ENCODE data around the gene RABGGTA.

The RABGGTA gene

DNA sequence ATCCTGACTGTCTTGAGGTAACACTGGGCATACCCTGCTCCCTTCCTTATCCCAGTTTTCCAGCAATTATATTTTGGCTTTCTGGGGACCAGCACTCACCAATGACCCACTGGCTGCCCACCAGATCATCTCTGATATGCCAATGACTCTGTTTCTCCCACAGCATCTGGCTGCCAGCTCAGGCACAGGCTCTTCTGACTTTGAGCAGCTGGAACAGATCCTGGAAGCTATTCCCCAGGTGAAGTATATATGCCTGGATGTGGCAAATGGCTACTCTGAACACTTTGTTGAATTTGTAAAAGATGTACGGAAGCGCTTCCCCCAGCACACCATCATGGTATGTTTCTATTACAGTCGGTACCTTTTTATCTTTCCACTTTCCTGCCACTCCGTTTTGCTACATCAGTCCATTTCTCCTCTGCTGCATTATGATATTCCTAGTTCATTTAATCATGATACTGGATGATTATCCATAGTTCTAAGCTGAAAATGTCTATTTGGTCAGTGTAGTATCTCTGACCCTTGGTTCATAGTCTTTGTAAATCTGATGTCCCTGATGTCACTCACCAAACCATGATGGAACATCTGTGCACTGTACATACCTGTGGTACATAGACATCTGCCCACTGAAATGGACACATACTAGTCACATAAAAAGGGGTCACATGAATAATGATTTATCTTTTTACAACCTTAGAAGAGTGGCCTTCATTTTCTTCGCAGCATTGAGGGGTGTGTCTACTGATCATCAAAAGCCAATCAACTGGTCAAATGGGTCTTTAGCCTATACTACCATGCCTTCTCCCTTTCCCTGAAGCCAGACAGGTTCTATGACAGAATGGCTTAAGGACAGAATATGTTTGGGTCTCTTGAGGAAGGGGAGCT, 35.4 kb downstream of the RABGGTA start:
- ChIA-PET CTCF (no interaction called here), POLR2A (interaction anchor here (1.2 to 9.3 kb wide), 2 partner anchors 23 to 62 kb away, joined by 3 to 139 read pairs; partner anchors contain the start of genes CHMP4A, DHRS1 and NOP9)
- TF ChIP-seq BHLHE40 (IDR thresholded peaks at IDR 0.05; ENCODE audit: borderline replicate concordance), result no peak
- TF ChIP-seq LEF1 (IDR thresholded peaks at IDR 0.05; ENCODE audit: borderline replicate concordance), result no peak
- TF ChIP-seq PKNOX1 (IDR thresholded peaks at IDR 0.05), result no peak
- no peak for TF ChIP-seq FOXK2 (IDR thresholded peaks at IDR 0.05)
- no peak for TF ChIP-seq NFRKB (IDR thresholded peaks at IDR 0.05)
- TF ChIP-seq HDGF (IDR thresholded peaks at IDR 0.05; ENCODE audit: borderline replicate concordance), result no peak
- no peak for TF ChIP-seq FOXA1 (IDR thresholded peaks at IDR 0.05)
- no peak for TF ChIP-seq TARDBP (IDR thresholded peaks at IDR 0.05)
- TF ChIP-seq ARNT (IDR thresholded peaks at IDR 0.05), result no peak
- no peak for TF ChIP-seq CTBP1 (IDR thresholded peaks at IDR 0.05; ENCODE audit: borderline replicate concordance)
- TF ChIP-seq FOXM1 (IDR thresholded peaks at IDR 0.05; ENCODE audit: borderline replicate concordance), result no peak
- no peak for TF ChIP-seq SP1 (IDR thresholded peaks at IDR 0.05)
- TF ChIP-seq SUZ12 (IDR thresholded peaks at IDR 0.05), result no peak
- no peak for DNase-seq (ENCODE audit: extremely low spot score)

DNA sequence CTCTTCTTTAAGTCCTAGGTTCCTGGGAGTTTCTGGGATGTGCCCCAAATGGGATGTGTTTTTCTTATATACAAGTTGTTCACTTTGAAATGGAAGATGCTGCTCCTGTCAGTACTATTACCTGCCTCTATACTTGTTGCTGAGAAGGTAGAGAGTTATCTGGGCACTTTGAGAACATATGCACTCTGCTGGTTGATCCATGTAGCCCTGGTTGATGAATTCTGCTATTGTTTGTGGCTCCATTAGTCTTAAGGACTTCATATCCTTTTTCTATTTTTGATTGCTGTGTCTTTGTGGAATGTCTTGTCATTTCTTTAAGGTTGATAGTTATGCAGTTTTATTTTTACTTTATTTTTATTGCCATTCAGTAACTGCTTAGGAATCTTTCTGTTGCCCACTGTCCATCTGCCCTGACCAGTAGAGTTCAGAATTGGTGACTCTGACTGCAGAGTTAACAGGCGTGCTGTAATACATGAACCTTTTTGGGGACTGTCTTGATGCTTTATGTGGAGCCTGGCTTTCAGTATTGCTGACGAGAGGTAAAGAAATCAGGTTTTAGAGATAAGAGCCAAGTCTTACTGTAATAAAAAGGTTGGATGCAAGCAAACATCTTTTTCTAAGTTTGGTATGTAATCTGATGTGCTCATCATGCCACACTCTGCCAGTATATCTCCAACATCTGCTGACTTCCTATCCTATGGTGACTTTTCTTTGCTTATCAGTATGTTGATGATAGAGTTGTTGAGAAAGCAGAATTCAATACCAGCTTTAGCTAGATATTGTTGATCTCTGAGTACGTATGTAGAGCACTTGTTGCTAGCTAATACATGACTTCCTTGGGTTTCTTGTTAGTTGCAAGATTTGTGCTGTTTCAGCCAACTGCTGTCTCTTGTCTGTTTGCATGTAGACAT, 37.0 kb downstream of the RABGGTA start:
- DNase-seq (ENCODE audit: extremely low spot score), result no peak
- ChIA-PET POLR2A (interaction anchor here (0.8 to 2.3 kb wide), 4 partner anchors 8 to 58 kb away, joined by 3 to 13 read pairs (median 4); partner anchors contain the start of genes CHMP4A and TINF2), CTCF (interaction anchor here (0.9 kb wide), 1 partner anchor 62 kb away, joined by 3 read pairs; no protein-coding TSS in a partner anchor)
- TF ChIP-seq LEF1 (IDR thresholded peaks at IDR 0.05; ENCODE audit: borderline replicate concordance) (no peak), PKNOX1 (IDR thresholded peaks at IDR 0.05) (no peak), L3MBTL2 (conservative IDR thresholded peaks at IDR 0.05) (no peak), SP1 (IDR thresholded peaks at IDR 0.05) (no peak), SUZ12 (IDR thresholded peaks at IDR 0.05) (no peak), FOXK2 (IDR thresholded peaks at IDR 0.05) (no peak)

GRCh38 chr14:24233538-24233866, 37.9 kb downstream of the RABGGTA start:
- ChIA-PET CTCF (no interaction called here), POLR2A (interaction anchor here (1.6 to 2.3 kb wide), 2 partner anchors 9 to 20 kb away, joined by 6 to 13 read pairs; partner anchors contain the start of genes CHMP4A and TINF2)
- no peak for TF ChIP-seq FOXK2 (IDR thresholded peaks at IDR 0.05)
- TF ChIP-seq SUZ12 (IDR thresholded peaks at IDR 0.05), result no peak
- peak; percentile 47 for TF ChIP-seq PKNOX1 (IDR thresholded peaks at IDR 0.05)
- DNase-seq (ENCODE audit: extremely low spot score), result no peak

- CTCF ChIA-PET, result interaction anchor here (0.6 kb wide), 1 partner anchor 14 kb away, joined by 3 read pairs; no protein-coding TSS in a partner anchor
- POLR2A ChIA-PET, result interaction anchor here (0.6 to 2.3 kb wide), 4 partner anchors 9 to 86 kb away, joined by 3 to 13 read pairs (median 4); partner anchors contain the start of genes CHMP4A, PSME2, RNF31 and TINF2
- no peak for DNase-seq (ENCODE audit: extremely low spot score)
- peak; percentile 15; the same call in 1 of the 2 replicates for TF ChIP-seq ELF4 (IDR thresholded peaks at IDR 0.05)
- no peak for TF ChIP-seq PKNOX1 (IDR thresholded peaks at IDR 0.05)
- TF ChIP-seq FOXA1 (IDR thresholded peaks at IDR 0.05), result no peak
- TF ChIP-seq L3MBTL2 (conservative IDR thresholded peaks at IDR 0.05), result peak; percentile 79
Measured at GRCh38 chr14:24232645-24233537, 38.5 kb downstream of the RABGGTA start, which contains the start of gene GMPR2. GMPR2 (plus strand) TSS chr14:24232929; CDS start chr14:24233254, 325 bp downstream.

DNA sequence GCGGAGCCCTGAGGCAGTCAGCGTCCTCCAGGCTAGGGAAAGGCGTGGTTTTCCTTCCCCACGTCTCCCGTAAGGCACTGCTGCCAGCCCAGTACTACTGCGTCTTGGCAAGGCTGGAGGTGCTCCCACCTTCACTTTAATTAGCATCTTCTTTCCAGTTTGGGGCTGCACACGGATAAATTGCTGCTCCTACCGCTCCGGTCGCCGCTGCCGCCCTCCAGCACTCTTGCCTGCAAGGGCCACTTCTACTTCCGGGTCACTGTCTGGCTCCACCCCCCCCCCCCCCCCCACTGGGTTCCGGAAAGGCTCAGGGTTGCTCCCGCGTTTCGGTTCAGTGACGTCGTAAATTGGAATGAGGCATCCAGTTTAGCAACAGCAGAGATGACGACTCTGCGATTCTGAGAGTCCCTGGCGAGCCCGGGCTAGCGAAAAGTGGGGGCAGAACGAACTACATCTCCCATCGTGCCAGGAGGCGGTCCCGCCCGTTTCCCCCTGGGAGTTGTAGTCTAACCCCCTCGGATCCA, 39.2 kb downstream of the RABGGTA start, which contains the start of gene NEDD8:
Gene NEDD8 (minus strand): TSS at position 247 of the 524 bp plus-strand sequence. CDS start 100 bp downstream, at position 147.
- TF ChIP-seq TARDBP (IDR thresholded peaks at IDR 0.05) (no peak), FOXM1 (IDR thresholded peaks at IDR 0.05; ENCODE audit: borderline replicate concordance) (no peak), NFRKB (IDR thresholded peaks at IDR 0.05) (no peak), ELF4 (IDR thresholded peaks at IDR 0.05) (peak; percentile 69; the same call in 1 of the 2 replicates), ARNT (IDR thresholded peaks at IDR 0.05) (no peak), SUZ12 (IDR thresholded peaks at IDR 0.05) (peak; percentile 75)
- ChIA-PET CTCF (no interaction called here), POLR2A (interaction anchor here (0.6 to 2.3 kb wide), 4 partner anchors 10 to 85 kb away, joined by 3 to 13 read pairs (median 4); partner anchors contain the start of genes CHMP4A, PSME2, RNF31 and TINF2)
- DNase-seq (ENCODE audit: extremely low spot score), result peak; percentile 89

Measured in HEK293T (cell line).